ENCODE results near the gene GRID2. TPM values are rescaled to one million over a fixed set of nuclear protein-coding genes. Genes with fewer than 3 reads are reported as not detected.

Gene GRID2
- polyA plus RNA-seq, 1 of the 3 experiments (the other 2 are of a cell fraction), result not detected

GRCh38 chr4:93513851-93514250 is 1210.1 kb downstream of the GRID2 start:
- no peak overlapping the region for H3K27ac ChIP-seq (ENCODE audit: low read depth in 2 of 2, low read length in 1 of 2)
- no peaks in the 10 kb centered on the region for H3F3A ChIP-seq (replicated peaks; ENCODE audit: insufficient read depth)
- H3K36me3 ChIP-seq (replicated peaks in 1 of 2; ENCODE audit: control insufficient read depth in 1 of 2, insufficient read depth in 2 of 2, low read length in 1 of 2), result no peaks in the 10 kb centered on the region
- H3K79me2 ChIP-seq (ENCODE audit: insufficient read depth), result no peaks in the 10 kb centered on the region
- no peaks in the 10 kb centered on the region for H3K27me3 ChIP-seq (ENCODE audit: insufficient read depth)
- H3K4me1 ChIP-seq (ENCODE audit: control insufficient read depth in 1 of 2, insufficient read depth in 2 of 2, low read depth in 1 of 2, low read length in 1 of 2), result no peaks in the 10 kb centered on the region
- 68% methylated on average over 2 of the region's 2 CpGs for WGBS (ENCODE audit: low lambda C conversion rate)
- no peak overlapping the region for H3K4me3 ChIP-seq (ENCODE audit: low read depth in 2 of 2, low read length in 1 of 2)
- H4K20me1 ChIP-seq (ENCODE audit: insufficient read depth), result no peaks in the 10 kb centered on the region
- TF ChIP-seq GABPA (IDR thresholded peaks at IDR 0.05; ENCODE audit: low read depth) (no peak), EZH2phosphoT487 (IDR thresholded peaks at IDR 0.05; ENCODE audit: borderline replicate concordance, low read depth) (no peak), RAD21 (IDR thresholded peaks at IDR 0.05; ENCODE audit: low read length) (no peak), NRF1 (IDR thresholded peaks at IDR 0.05; ENCODE audit: low read depth, low read length) (no peak), PBX3 (IDR thresholded peaks at IDR 0.05) (no peak), GATA2 (CRISPR knock-in tag; IDR thresholded peaks at IDR 0.05) (no peak), ZBTB33 (IDR thresholded peaks at IDR 0.05; ENCODE audit: borderline replicate concordance, low read depth) (no peak), SMC3 (IDR thresholded peaks at IDR 0.05; ENCODE audit: low read depth, low read length) (no peak), FOSL2 (IDR thresholded peaks at IDR 0.05; ENCODE audit: borderline replicate concordance, low read depth) (no peak), SIN3A (IDR thresholded peaks at IDR 0.05; ENCODE audit: borderline replicate concordance, low read depth, low read length) (no peak), RXRA (IDR thresholded peaks at IDR 0.05; ENCODE audit: borderline replicate concordance, low read depth) (no peak), FOXJ3 (CRISPR knock-in tag; IDR thresholded peaks at IDR 0.05) (no peak), IRF3 (IDR thresholded peaks at IDR 0.05; ENCODE audit: low read depth, low read length) (no peak), REST (IDR thresholded peaks at IDR 0.05; ENCODE audit: low read depth, low read length) (no peak), YY1 (IDR thresholded peaks at IDR 0.05; ENCODE audit: low read depth) (no peak), MAX (IDR thresholded peaks at IDR 0.05; ENCODE audit: low read depth) (no peak), TEAD4 (IDR thresholded peaks at IDR 0.05; ENCODE audit: borderline replicate concordance, insufficient read depth) (no peak), TCF12 (IDR thresholded peaks at IDR 0.05) (no peak), NFIC (IDR thresholded peaks at IDR 0.05; ENCODE audit: borderline replicate concordance) (no peak)
- no peak overlapping the region for H3K4me2 ChIP-seq
- H2AFZ ChIP-seq (ENCODE audit: low read depth), result no peak overlapping the region
- ChIA-PET POLR2A (no interaction called here), CTCF (no interaction called here)
- no peak for DNase-seq
- no peaks in the 10 kb centered on the region for H3K9me3 ChIP-seq
- no peak overlapping the region for H3K9ac ChIP-seq
- no peaks in the 10 kb centered on the region for H3K9me2 ChIP-seq

All from SK-N-SH (cell line).